Loucy (cell line): Measurements from ENCODE around the gene BCL2A1.
"Not testable (repeated sequence)": the region's sequence is repeated elsewhere in the genome, so short reads cannot be mapped to it uniquely, and the experiment has no call there.

Experiments used
- H2AFZ ChIP-seq: fragments of 200-600 bp; sonication (generic); 2 replicates; pipeline ENCODE4 v1.6.0; 2016; ENCODE audit warnings: antibody characterized with exemption, mild to moderate bottlenecking, low read length, moderate library complexity
- H3F3A ChIP-seq: fragments of 200-600 bp; 2 replicates; pipeline ENCODE4 v1.6.0; 2016; ENCODE audit warnings: antibody characterized with exemption, low read depth, mild to moderate bottlenecking
- H3K27me3 ChIP-seq: fragments of 200-600 bp; sonication (generic); 2 replicates; pipeline ENCODE4 v1.6.1; 2014; ENCODE audit warnings: low read length, mild to moderate bottlenecking; ENCODE audit not compliant: insufficient read depth, poor library complexity, severe bottlenecking
- H3K36me3 ChIP-seq: fragments of 200-600 bp; sonication (generic); 2 replicates; pipeline ENCODE4 v1.6.1; 2016; ENCODE audit warnings: low read length; ENCODE audit not compliant: insufficient read depth
- H3K4me1 ChIP-seq: fragments of 200-600 bp; sonication (generic); 2 replicates; pipeline ENCODE4 v1.5.1; 2014; ENCODE audit warnings: low read length, mild to moderate bottlenecking; ENCODE audit not compliant: insufficient read depth, poor library complexity, severe bottlenecking
- H3K4me2 ChIP-seq: fragments of 200-600 bp; sonication (generic); 2 replicates; pipeline ENCODE4 v1.6.0; 2014; ENCODE audit warnings: antibody characterized with exemption, low read length, low read depth, mild to moderate bottlenecking; ENCODE audit not compliant: poor library complexity, severe bottlenecking
- H3K4me3 ChIP-seq: fragments of 200-600 bp; sonication (generic); 2 replicates; pipeline ENCODE4 v1.5.1; 2014; ENCODE audit warnings: low read length, mild to moderate bottlenecking, mixed read lengths; ENCODE audit not compliant: poor library complexity, severe bottlenecking
- H3K79me2 ChIP-seq: fragments of 200-600 bp; sonication (generic); 2 replicates; pipeline ENCODE4 v1.6.1; 2014; ENCODE audit warnings: low read length; ENCODE audit not compliant: insufficient read depth
- H3K9ac ChIP-seq: fragments of 200-600 bp; sonication (generic); 2 replicates; pipeline ENCODE4 v1.6.0; 2014; ENCODE audit warnings: mild to moderate bottlenecking, low read depth, low read length, moderate library complexity; ENCODE audit not compliant: poor library complexity, severe bottlenecking
- H3K9me2 ChIP-seq: fragments of 200-600 bp; sonication (generic); replicated peaks from 2 replicates; pipeline ENCODE4 v1.6.1; 2016; ENCODE audit warnings: low read depth, low read length, mixed read lengths
- H3K9me3 ChIP-seq: fragments of 200-600 bp; sonication (generic); 2 replicates; pipeline ENCODE4 v1.6.1; 2014; ENCODE audit warnings: mild to moderate bottlenecking, antibody characterized with exemption, low read length, low read depth; ENCODE audit not compliant: insufficient read depth
- H4K20me1 ChIP-seq: fragments of 200-600 bp; sonication (generic); 2 replicates; pipeline ENCODE4 v1.6.0; 2014; ENCODE audit warnings: antibody characterized with exemption, low read length, mild to moderate bottlenecking; ENCODE audit not compliant: insufficient read depth, poor library complexity, severe bottlenecking
- CTCF ChIP-seq: fragments of 200-600 bp; sonication (generic); conservative IDR thresholded peaks from 2 replicates; pipeline ENCODE4 v1.5.1; 2014; ENCODE audit warnings: mild to moderate bottlenecking, antibody characterized with exemption, low read length
- EZH2phosphoT487 ChIP-seq: fragments of 200-600 bp; IDR thresholded peaks from 2 replicates; pipeline ENCODE4 v1.6.1; 2018; ENCODE audit warnings: antibody characterized with exemption, mild to moderate bottlenecking, moderate library complexity, borderline replicate concordance

Gene BCL2A1

GRCh38 chr15:79942741-79943481 is 28.1 kb downstream of the BCL2A1 start:
- Histone ChIP-seq H3K4me3 (no peak overlapping the region), H3K4me2 (no peak overlapping the region), H3K9me3 (no peaks in the 10 kb centered on the region), H3K9ac (no peak overlapping the region), H3K79me2 (no peaks in the 10 kb centered on the region), H4K20me1 (no peaks in the 10 kb centered on the region), H3K36me3 (no peaks in the 10 kb centered on the region), H3K9me2 (no peaks in the 10 kb centered on the region), H3K4me1 (no peaks in the 10 kb centered on the region), H3F3A (no peaks in the 10 kb centered on the region), H3K27me3 (no peaks in the 10 kb centered on the region), H2AFZ (no peak overlapping the region)
- TF ChIP-seq EZH2phosphoT487 (no peak), CTCF (no peak)

GRCh38 chr15:79939399-79939798 is 31.6 kb downstream of the BCL2A1 start:
- Histone ChIP-seq H3K79me2 (no peaks in the 10 kb centered on the region), H3K9me2 (no peaks in the 10 kb centered on the region), H3K9ac (no peak overlapping the region), H3K4me1 (no peaks in the 10 kb centered on the region), H3F3A (no peaks in the 10 kb centered on the region), H3K9me3 (no peaks in the 10 kb centered on the region), H3K4me2 (no peak overlapping the region), H3K36me3 (no peaks in the 10 kb centered on the region), H3K27me3 (no peaks in the 10 kb centered on the region), H2AFZ (no peak overlapping the region), H4K20me1 (no peaks in the 10 kb centered on the region), H3K4me3 (no peak overlapping the region)
- TF ChIP-seq CTCF (no peak), EZH2phosphoT487 (no peak)

GRCh38 chr15:79938143-79938542 is 32.9 kb downstream of the BCL2A1 start:
- Histone ChIP-seq H3K9me3 (no peaks in the 10 kb centered on the region), H3F3A (no peaks in the 10 kb centered on the region), H3K4me1 (peaks cover 9% of the 10 kb centered on the region), H3K4me3 (no peak overlapping the region), H3K9ac (no peak overlapping the region), H4K20me1 (no peaks in the 10 kb centered on the region), H3K79me2 (no peaks in the 10 kb centered on the region), H3K36me3 (no peaks in the 10 kb centered on the region), H3K4me2 (no peak overlapping the region), H3K9me2 (no peaks in the 10 kb centered on the region), H3K27me3 (no peaks in the 10 kb centered on the region), H2AFZ (no peak overlapping the region)
- no peak for TF ChIP-seq CTCF
- no peak for TF ChIP-seq EZH2phosphoT487

- H3K9me2 ChIP-seq, H3K4me3 ChIP-seq, H2AFZ ChIP-seq, H3K9ac ChIP-seq, H3K4me2 ChIP-seq, H3K27me3 ChIP-seq, H4K20me1 ChIP-seq, H3F3A ChIP-seq, H3K36me3 ChIP-seq, H3K9me3 ChIP-seq, H3K79me2 ChIP-seq: not testable (repeated sequence)
- H3K4me1 ChIP-seq, result peaks cover 12% of the 10 kb centered on the region
These were observed 35.3 kb downstream of the BCL2A1 start for GRCh38 chr15:79935556-79936201.
